Skeletal muscle tissue (tissue), 4 donors: ENCODE results near the gene CYP4F3. TPM values are rescaled to one million over a fixed set of nuclear protein-coding genes. Genes with fewer than 3 reads are reported as not detected.

Experiments
- H3K27ac ChIP-seq: one replicate; pipeline ENCODE4 v1.7.0; 2013; ENCODE audit warnings: mild to moderate bottlenecking, low read depth, low read length, inconsistent platforms
- H3K27me3 ChIP-seq, 3 donors: one replicate each; pipeline ENCODE4 v1.7.0; 2013; ENCODE audit warnings: low read length in 3 of 3; ENCODE audit not compliant: control insufficient read depth in 3 of 3, insufficient read depth in 3 of 3
- H3K36me3 ChIP-seq, 3 donors: one replicate each; pipeline ENCODE4 v1.7.0; 2013; ENCODE audit warnings: low read length in 3 of 3; ENCODE audit not compliant: control insufficient read depth in 3 of 3, insufficient read depth in 3 of 3
- H3K4me1 ChIP-seq, 3 donors: one replicate each; pipeline ENCODE4 v1.7.0; 2013; ENCODE audit warnings: low read length in 3 of 3, mild to moderate bottlenecking in 3 of 3; ENCODE audit not compliant: control insufficient read depth in 3 of 3, insufficient read depth in 3 of 3
- H3K4me3 ChIP-seq, 3 donors: one replicate each; pipeline ENCODE4 v1.7.0; 2013; ENCODE audit warnings: low read length in 3 of 3
- H3K9ac ChIP-seq, 3 donors: one replicate each; pipeline ENCODE4 v1.7.0; 2013; ENCODE audit warnings: low read length in 3 of 3, mild to moderate bottlenecking in 3 of 3, moderate library complexity in 2 of 3, low read depth in 1 of 3
- H3K9me3 ChIP-seq, 3 donors: one replicate each; pipeline ENCODE4 v1.7.0; 2013; ENCODE audit warnings: low read length in 3 of 3; ENCODE audit not compliant: control insufficient read depth in 3 of 3
- total RNA-seq: library from RNA; depleted of rRNA; stranded (reverse); fragments of >200 nt; gene quantifications from one replicate; pipeline ENCODE4 v1.2.3, GENCODE V29; 2014
- donor health status: Osteomylitis.

Gene CYP4F3
- total RNA-seq, 1 donor from 2014 or later = 0.52 TPM

GRCh38 chr19:15614507-15615379 lies 26.0 kb upstream of the CYP4F3 start, which contains the start of gene CYP4F8:
TSS of gene CYP4F8 (plus strand) at chr19:15615218. CDS start at chr19:15615617, 399 bp downstream.
- Histone ChIP-seq H3K36me3 (no peaks in the 10 kb centered on the region), H3K9ac (no peak within 1 kb of the TSS), H3K27me3 (peaks cover 7 to 23% (median 18%) of the 10 kb centered on the region in 3 donors), H3K4me1 (no peaks in the 10 kb centered on the region), H3K27ac (no peak within 1 kb of the TSS), H3K4me3 (no peak within 1 kb of the TSS), H3K9me3 (no peaks in the 10 kb centered on the region)

- peaks cover 7 to 23% (median 18%) of the 10 kb centered on the region in 3 donors for H3K27me3 ChIP-seq
- no peaks in the 10 kb centered on the region for H3K36me3 ChIP-seq
- no peak overlapping the region for H3K9ac ChIP-seq
- no peaks in the 10 kb centered on the region for H3K4me1 ChIP-seq
- no peak overlapping the region for H3K27ac ChIP-seq
- no peak overlapping the region for H3K4me3 ChIP-seq
- no peaks in the 10 kb centered on the region for H3K9me3 ChIP-seq
Observed at GRCh38 chr19:15615526-15615925, 25.2 kb upstream of the CYP4F3 start.

GRCh38 chr19:15616183-15616582 lies 24.5 kb upstream of the CYP4F3 start:
- peaks cover 7 to 23% (median 18%) of the 10 kb centered on the region in 3 donors for H3K27me3 ChIP-seq

GRCh38 chr19:15616627-15617270 lies 23.9 kb upstream of the CYP4F3 start:
- no peak overlapping the region for H3K4me3 ChIP-seq
- no peaks in the 10 kb centered on the region for H3K36me3 ChIP-seq
- no peak overlapping the region for H3K27ac ChIP-seq
- peaks cover 7 to 23% (median 18%) of the 10 kb centered on the region in 3 donors for H3K27me3 ChIP-seq
- H3K9ac ChIP-seq = no peak overlapping the region
- no peaks in the 10 kb centered on the region for H3K9me3 ChIP-seq
- no peaks in the 10 kb centered on the region for H3K4me1 ChIP-seq

More at GRCh38 chr19:15616183-15616582, 24.5 kb upstream of the CYP4F3 start:
- H3K9me3 ChIP-seq = no peaks in the 10 kb centered on the region
- H3K36me3 ChIP-seq = no peaks in the 10 kb centered on the region
- no peaks in the 10 kb centered on the region for H3K4me1 ChIP-seq
- H3K4me3 ChIP-seq = no peak overlapping the region
- no peak overlapping the region for H3K9ac ChIP-seq
- no peak overlapping the region for H3K27ac ChIP-seq

GRCh38 chr19:15618321-15618720 lies 22.4 kb upstream of the CYP4F3 start:
- Histone ChIP-seq H3K9ac (no peak overlapping the region), H3K27me3 (peaks cover 9 to 20% (median 18%) of the 10 kb centered on the region in 3 donors), H3K4me3 (no peak overlapping the region), H3K9me3 (no peaks in the 10 kb centered on the region), H3K4me1 (no peaks in the 10 kb centered on the region), H3K36me3 (no peaks in the 10 kb centered on the region), H3K27ac (no peak overlapping the region)

DNA sequence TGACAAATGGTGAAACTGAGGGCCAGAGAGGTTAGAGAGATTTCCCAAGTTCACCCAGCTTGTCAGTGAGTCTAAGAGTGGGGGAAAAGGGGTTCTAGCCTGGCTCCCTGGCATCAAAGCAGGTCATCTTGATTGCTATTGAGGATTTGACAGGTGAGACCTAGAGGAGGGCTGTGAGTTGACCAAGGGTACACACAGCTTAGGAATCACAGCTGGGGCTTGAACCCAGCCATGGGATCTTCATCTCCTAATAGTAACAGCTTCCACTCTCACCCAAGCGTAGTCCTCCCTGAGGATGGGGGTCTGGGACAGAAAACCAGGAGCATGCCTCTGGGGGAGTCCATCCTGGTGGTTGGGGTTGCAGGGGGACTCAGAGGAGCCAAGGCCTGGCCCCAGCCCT lies 18.9 kb upstream of the CYP4F3 start:
- H3K9me3 ChIP-seq = no peaks in the 10 kb centered on the region
- no peaks in the 10 kb centered on the region for H3K36me3 ChIP-seq
- H3K4me3 ChIP-seq = no peak overlapping the region
- H3K27me3 ChIP-seq = peaks cover 9 to 17% (median 13%) of the 10 kb centered on the region in 3 donors
- no peak overlapping the region for H3K27ac ChIP-seq
- H3K9ac ChIP-seq = no peak overlapping the region
- no peaks in the 10 kb centered on the region for H3K4me1 ChIP-seq

DNA sequence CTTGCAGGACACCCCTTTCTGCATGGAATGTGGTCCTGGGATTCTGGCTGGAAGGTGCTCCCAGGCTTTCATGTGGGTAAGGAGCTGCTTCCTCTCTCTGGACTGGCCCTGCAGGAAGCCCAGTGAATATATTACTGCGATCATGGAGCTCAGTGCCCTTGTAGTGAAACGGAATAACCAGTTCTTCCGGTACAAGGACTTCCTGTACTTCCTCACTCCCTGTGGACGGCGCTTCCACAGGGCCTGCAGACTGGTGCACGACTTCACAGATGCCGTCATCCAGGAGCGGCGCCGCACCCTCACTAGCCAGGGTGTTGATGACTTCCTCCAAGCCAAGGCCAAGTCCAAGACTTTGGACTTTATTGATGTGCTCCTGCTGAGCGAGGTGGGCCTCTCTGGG lies 17.7 kb upstream of the CYP4F3 start:
- Histone ChIP-seq H3K27ac (no peak overlapping the region), H3K9me3 (peaks cover 0 to 2% (median 0%) of the 10 kb centered on the region in 3 donors), H3K9ac (no peak overlapping the region), H3K4me1 (no peaks in the 10 kb centered on the region), H3K27me3 (peaks cover 4 to 7% (median 6%) of the 10 kb centered on the region in 3 donors), H3K36me3 (no peaks in the 10 kb centered on the region), H3K4me3 (no peak overlapping the region)

DNA sequence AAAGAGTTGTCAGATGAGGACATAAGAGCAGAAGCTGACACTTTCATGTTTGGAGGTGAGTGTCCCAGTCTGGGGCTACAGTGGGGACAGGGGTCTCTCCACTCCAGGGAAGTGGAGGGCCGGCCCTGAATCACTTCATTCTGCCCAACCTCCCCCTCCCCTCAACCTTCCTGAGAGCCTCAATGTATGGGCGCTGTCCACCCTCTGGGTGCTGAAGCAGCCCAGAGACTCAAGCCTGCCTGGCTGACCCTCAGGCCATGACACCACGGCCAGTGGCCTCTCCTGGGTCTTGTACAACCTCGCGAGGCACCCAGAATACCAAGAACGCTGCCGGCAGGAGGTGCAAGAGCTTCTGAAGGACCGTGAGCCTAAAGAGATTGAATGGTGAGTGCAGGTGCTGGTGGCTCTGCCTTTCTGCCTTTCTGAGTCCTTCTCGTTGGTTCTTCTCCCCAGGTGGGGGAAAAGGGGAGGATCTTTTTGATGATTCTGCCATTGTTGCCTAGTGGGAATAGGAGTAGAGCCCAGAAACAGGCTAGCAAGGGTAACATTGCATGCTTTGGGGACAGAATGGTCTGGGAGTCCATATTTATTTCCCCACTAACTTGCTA lies 16.9 kb upstream of the CYP4F3 start:
- Histone ChIP-seq H3K9me3 (peaks cover 0 to 2% (median 0%) of the 10 kb centered on the region in 3 donors), H3K4me1 (no peaks in the 10 kb centered on the region), H3K27ac (no peak overlapping the region), H3K27me3 (peaks cover 3 to 12% (median 5%) of the 10 kb centered on the region in 3 donors), H3K9ac (no peak overlapping the region), H3K4me3 (no peak overlapping the region), H3K36me3 (no peaks in the 10 kb centered on the region)

DNA sequence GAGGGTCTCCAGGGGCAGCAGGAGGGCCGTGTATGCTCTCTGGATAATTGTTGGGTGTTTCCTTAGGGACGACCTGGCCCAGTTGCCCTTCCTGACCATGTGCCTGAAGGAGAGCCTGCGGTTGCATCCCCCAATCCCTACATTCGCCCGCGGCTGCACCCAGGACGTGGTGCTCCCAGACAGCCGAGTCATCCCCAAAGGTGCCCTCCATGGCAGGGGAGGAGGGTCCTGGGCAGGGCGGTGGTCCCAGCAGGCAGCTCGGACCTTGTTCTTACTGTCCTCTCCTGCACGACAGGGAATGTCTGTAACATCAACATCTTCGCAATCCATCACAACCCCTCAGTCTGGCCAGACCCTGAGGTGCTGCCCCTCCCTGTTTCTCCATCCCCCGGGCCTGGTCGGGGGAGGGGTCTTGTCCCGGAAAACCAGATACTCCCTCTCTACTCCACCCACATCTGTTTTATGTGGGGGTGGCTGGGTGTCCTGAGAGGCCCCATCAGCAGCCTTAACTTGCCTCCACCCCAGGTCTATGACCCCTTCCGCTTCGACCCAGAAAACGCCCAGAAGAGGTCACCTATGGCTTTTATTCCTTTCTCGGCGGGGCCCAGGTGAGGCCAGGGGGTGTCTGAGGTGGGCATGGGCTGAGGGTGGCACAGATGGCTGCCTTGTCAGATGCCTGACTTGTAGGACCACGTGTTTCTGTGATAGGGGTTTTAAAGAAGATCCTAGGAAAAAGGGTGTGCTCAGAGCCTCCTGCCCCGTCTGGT lies 12.3 kb upstream of the CYP4F3 start:
- no peak overlapping the region for H3K4me3 ChIP-seq
- H3K27me3 ChIP-seq = peaks cover 8 to 12% (median 9%) of the 10 kb centered on the region in 3 donors
- H3K27ac ChIP-seq = no peak overlapping the region
- no peaks in the 10 kb centered on the region for H3K4me1 ChIP-seq
- H3K36me3 ChIP-seq = no peaks in the 10 kb centered on the region
- H3K9me3 ChIP-seq = peaks cover 0 to 2% (median 0%) of the 10 kb centered on the region in 3 donors
- H3K9ac ChIP-seq = no peak overlapping the region
